HG02884 (cell line): ENCODE results near the gene HPCAL1.

ENCODE experiments used
- ATAC-seq: cut with Tn5 transposase; IDR thresholded peaks from one replicate; pipeline ENCODE4 v1.9.1; 2021; ENCODE audit warnings: mild to moderate bottlenecking, moderate library complexity; ENCODE audit not compliant: unreplicated experiment

Gene HPCAL1

DNA sequence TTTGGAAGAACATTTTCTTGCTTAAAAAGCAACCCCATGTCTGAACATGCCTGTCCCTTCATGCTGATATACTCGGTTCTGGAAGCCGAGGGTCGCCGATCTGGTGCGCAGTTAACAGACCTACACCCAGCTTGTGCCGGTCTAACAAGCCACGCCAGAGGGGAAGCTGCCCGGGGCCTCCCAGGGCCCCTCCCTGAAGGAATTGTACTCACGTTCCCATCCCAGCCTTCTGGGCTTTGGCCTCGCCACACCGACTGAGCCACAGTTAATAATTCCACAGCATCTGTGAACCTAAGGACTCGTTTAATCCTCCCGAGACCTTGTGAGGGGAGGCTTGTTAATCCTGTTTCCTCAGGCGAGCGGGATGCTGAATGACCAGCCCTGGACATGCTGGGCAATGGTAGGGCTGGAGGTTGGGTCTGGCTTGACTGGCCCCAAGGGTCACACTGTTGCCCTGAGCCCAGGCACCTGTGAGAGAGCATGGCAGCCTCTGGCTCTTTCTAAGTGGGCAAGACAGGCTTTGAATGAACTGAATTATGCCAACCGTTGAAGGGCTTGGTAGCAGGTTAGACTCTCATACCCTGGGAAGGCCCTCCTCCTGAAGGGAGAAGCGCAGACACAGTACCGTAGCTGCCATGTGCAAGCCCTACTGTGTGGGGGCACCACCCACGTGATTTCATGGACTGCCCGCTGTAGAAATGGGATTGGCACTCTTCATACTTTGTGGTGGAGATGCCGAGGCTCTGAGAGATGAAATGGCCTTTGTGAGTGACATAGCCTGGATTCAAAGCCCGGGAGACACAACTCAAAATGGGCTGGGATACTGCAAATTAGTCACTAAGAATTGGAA is 173.3 kb downstream of the HPCAL1 start:
- no peak for ATAC-seq

GRCh38 chr2:10476723-10477442 is 174.2 kb downstream of the HPCAL1 start:
- no peak for ATAC-seq
